LNCAP (cell line): ENCODE results near the gene AK4.

Experiments
- CTCF ChIP-seq: fragments of 450-650 bp; IDR thresholded peaks from 2 replicates; pipeline ENCODE4 v1.5.1; 2017; ENCODE audit warnings: mild to moderate bottlenecking

The AK4 gene

GRCh38 chr1:65265296-65265650 is 117.3 kb downstream of the AK4 start:
- no peak for TF ChIP-seq CTCF

GRCh38 chr1:65265651-65266351 is 117.8 kb downstream of the AK4 start:
- no peak for TF ChIP-seq CTCF

GRCh38 chr1:65266476-65266875 is 118.5 kb downstream of the AK4 start:
- TF ChIP-seq CTCF = no peak

- no peak for TF ChIP-seq CTCF
Measured at GRCh38 chr1:65267271-65267670, 119.3 kb downstream of the AK4 start.

- TF ChIP-seq CTCF = no peak
Measured at GRCh38 chr1:65267683-65268082, 119.7 kb downstream of the AK4 start.

GRCh38 chr1:65269612-65270011 is 121.6 kb downstream of the AK4 start:
- no peak for TF ChIP-seq CTCF

- no peak for TF ChIP-seq CTCF
Measured at GRCh38 chr1:65276197-65276939, 128.4 kb downstream of the AK4 start.
